PC-9 (cell line): Measurements from ENCODE around the gene RSF1.

Experiments used
- EZH2 ChIP-seq: fragments of 200-600 bp; sonication (generic); IDR thresholded peaks from 2 replicates; pipeline ENCODE4 v1.8.0; 2017; ENCODE audit warnings: antibody characterized with exemption, low read depth
- TF ChIP-seq, protein P1 (sequence below): fragments of 200-600 bp; sonication (generic); conservative IDR thresholded peaks from 2 replicates; pipeline ENCODE4 v1.6.1; 2017; ENCODE audit warnings: mixed run types, antibody characterized with exemption, mild to moderate bottlenecking, moderate library complexity

DNA sequence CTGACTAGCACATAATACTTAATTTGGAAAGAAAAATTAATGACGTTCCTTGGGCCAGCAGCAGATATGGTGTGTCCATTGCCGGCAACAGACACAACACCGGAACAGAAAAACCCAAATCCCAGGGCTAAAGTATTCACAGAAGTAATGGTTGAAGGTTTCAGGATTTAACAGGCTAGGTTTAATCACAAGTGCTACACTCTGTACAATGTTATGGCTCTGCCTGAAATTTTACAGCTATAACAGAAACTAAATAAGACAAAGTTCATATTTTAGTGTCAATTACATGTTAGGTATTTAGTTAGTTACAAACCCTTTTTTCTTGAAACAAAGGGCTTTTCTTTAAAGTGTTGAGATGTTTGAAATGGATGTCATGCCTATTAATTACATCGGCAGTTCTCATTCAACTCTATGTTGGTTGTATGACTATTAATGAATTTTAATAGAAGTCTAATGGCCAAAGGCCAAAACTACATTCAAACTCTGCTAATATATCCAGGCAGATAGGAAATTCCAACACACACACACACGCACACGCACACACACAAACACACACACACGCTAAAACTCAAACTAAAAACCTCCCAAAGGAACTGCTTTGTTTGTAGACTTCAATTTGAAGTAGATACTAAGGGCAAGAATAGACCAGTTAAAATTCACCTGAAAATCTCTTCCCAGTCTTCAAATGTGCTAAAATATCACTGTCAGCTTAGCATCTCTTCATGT lies 155.1 kb downstream of the RSF1 start:
- TF ChIP-seq, protein P1, sequence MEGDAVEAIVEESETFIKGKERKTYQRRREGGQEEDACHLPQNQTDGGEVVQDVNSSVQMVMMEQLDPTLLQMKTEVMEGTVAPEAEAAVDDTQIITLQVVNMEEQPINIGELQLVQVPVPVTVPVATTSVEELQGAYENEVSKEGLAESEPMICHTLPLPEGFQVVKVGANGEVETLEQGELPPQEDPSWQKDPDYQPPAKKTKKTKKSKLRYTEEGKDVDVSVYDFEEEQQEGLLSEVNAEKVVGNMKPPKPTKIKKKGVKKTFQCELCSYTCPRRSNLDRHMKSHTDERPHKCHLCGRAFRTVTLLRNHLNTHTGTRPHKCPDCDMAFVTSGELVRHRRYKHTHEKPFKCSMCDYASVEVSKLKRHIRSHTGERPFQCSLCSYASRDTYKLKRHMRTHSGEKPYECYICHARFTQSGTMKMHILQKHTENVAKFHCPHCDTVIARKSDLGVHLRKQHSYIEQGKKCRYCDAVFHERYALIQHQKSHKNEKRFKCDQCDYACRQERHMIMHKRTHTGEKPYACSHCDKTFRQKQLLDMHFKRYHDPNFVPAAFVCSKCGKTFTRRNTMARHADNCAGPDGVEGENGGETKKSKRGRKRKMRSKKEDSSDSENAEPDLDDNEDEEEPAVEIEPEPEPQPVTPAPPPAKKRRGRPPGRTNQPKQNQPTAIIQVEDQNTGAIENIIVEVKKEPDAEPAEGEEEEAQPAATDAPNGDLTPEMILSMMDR: no peak
- TF ChIP-seq EZH2: no peak
